HepG2 (cell line): ENCODE data around the gene FUT1. TPM values are rescaled to one million over a fixed set of nuclear protein-coding genes. Genes with fewer than 3 reads are reported as not detected.

ENCODE experiments used
- CAMTA2 ChIP-seq: sonication (generic); formaldehyde crosslinking; IDR thresholded peaks from 2 replicates; pipeline ENCODE4 v1.4.0; 2020; ENCODE audit warnings: mild to moderate bottlenecking, missing genetic modification reagents, borderline replicate concordance
- EP300 ChIP-seq, 3 experiments: sonication (generic) in 1 of 3; formaldehyde crosslinking in 1 of 3; IDR thresholded peaks; 2 replicates each; pipeline versions ENCODE4 v1.5.1 to v1.6.1; 2011 to 2020; ENCODE audit warnings: low read depth in 2 of 3, low read length in 2 of 3, borderline replicate concordance in 1 of 3, improper control_type of control experiment in 1 of 3, mild to moderate bottlenecking in 1 of 3, missing genetic modification reagents in 1 of 3, moderate library complexity in 1 of 3
- FOXO1 ChIP-seq: sonication (generic); formaldehyde crosslinking; IDR thresholded peaks from 2 replicates; pipeline ENCODE4 v1.4.0; 2020; ENCODE audit warnings: missing genetic modification reagents
- MTF2 ChIP-seq: sonication (generic); formaldehyde crosslinking; IDR thresholded peaks from 2 replicates; pipeline ENCODE4 v1.5.0; 2020; ENCODE audit warnings: missing genetic modification reagents, borderline replicate concordance
- NONO ChIP-seq, 2 experiments: fragments of 450-650 bp in 1 of 2; sonication (generic) in 1 of 2; formaldehyde crosslinking in 1 of 2; IDR thresholded peaks in 1 of 2; conservative IDR thresholded peaks in 1 of 2; 2 replicates each; pipeline versions ENCODE4 v1.6.1 to v1.8.0; 2017 to 2022; ENCODE audit warnings: mild to moderate bottlenecking in 1 of 2, missing genetic modification reagents in 1 of 2, moderate library complexity in 1 of 2
- THAP8 ChIP-seq: sonication (generic); formaldehyde crosslinking; IDR thresholded peaks from 2 replicates; pipeline ENCODE4 v1.5.1; 2020; ENCODE audit warnings: missing genetic modification reagents, mild to moderate bottlenecking, borderline replicate concordance
- ZBTB21 ChIP-seq: sonication (generic); formaldehyde crosslinking; IDR thresholded peaks from 2 replicates; pipeline ENCODE4 v1.4.0; 2020; ENCODE audit warnings: missing genetic modification reagents
- ZBTB37 ChIP-seq: sonication (generic); formaldehyde crosslinking; IDR thresholded peaks from 2 replicates; pipeline ENCODE4 v1.4.0; 2020; ENCODE audit warnings: mild to moderate bottlenecking, missing genetic modification reagents
- ZNF331 ChIP-seq: sonication (generic); formaldehyde crosslinking; IDR thresholded peaks from 2 replicates; pipeline ENCODE4 v1.4.0; 2020; ENCODE audit warnings: missing genetic modification reagents
- polyA plus RNA-seq, 8 experiments: library from polyadenylated mRNA; depleted of rRNA in 3 of 8; stranded (reverse) in 7 of 8; unstranded in 1 of 8; fragments of >200 nt; fragmentation: Illumina TruSeq in 4 of 8; extraction: Trizol in 4 of 8; gene quantifications; 2 replicates each; pipeline versions ENCODE4 v1.2.1 to v1.2.3, GENCODE V29; 2011 to 2016; ENCODE audit warnings: low read depth in 4 of 8, missing spikeins in 1 of 8, mixed read lengths in 1 of 8; ENCODE audit not compliant: insufficient read depth in 1 of 8
- total RNA-seq, 5 experiments: library from RNA; depleted of rRNA; stranded (reverse); fragments of >200 nt; fragmentation: Illumina TruSeq; extraction: Trizol; gene quantifications; 2 replicates each; pipeline ENCODE4 v1.2.3, GENCODE V29; 2016; ENCODE audit warnings: low read depth in 1 of 5
- TF ChIP-seq, protein P1 (sequence below): sonication (generic); formaldehyde crosslinking; IDR thresholded peaks from 2 replicates; pipeline ENCODE4 v1.9.0; 2021; ENCODE audit warnings: mild to moderate bottlenecking, missing genetic modification reagents
- TF ChIP-seq, protein P2 (sequence below): sonication (generic); formaldehyde crosslinking; conservative IDR thresholded peaks from 2 replicates; pipeline ENCODE4 v1.4.0; 2020; ENCODE audit warnings: missing genetic modification reagents
- TF ChIP-seq, protein P3 (sequence below): sonication (generic); formaldehyde crosslinking; IDR thresholded peaks from 2 replicates; pipeline ENCODE4 v1.4.0; 2020; ENCODE audit warnings: mild to moderate bottlenecking, missing genetic modification reagents, borderline replicate concordance

Gene FUT1
- total and polyA plus RNA-seq, 2 of the 13 experiments (the other 11 are each of a cell fraction or from before 2014, with no cell fraction given) = 0.07 to 1.1 TPM

- TF ChIP-seq, protein P1, sequence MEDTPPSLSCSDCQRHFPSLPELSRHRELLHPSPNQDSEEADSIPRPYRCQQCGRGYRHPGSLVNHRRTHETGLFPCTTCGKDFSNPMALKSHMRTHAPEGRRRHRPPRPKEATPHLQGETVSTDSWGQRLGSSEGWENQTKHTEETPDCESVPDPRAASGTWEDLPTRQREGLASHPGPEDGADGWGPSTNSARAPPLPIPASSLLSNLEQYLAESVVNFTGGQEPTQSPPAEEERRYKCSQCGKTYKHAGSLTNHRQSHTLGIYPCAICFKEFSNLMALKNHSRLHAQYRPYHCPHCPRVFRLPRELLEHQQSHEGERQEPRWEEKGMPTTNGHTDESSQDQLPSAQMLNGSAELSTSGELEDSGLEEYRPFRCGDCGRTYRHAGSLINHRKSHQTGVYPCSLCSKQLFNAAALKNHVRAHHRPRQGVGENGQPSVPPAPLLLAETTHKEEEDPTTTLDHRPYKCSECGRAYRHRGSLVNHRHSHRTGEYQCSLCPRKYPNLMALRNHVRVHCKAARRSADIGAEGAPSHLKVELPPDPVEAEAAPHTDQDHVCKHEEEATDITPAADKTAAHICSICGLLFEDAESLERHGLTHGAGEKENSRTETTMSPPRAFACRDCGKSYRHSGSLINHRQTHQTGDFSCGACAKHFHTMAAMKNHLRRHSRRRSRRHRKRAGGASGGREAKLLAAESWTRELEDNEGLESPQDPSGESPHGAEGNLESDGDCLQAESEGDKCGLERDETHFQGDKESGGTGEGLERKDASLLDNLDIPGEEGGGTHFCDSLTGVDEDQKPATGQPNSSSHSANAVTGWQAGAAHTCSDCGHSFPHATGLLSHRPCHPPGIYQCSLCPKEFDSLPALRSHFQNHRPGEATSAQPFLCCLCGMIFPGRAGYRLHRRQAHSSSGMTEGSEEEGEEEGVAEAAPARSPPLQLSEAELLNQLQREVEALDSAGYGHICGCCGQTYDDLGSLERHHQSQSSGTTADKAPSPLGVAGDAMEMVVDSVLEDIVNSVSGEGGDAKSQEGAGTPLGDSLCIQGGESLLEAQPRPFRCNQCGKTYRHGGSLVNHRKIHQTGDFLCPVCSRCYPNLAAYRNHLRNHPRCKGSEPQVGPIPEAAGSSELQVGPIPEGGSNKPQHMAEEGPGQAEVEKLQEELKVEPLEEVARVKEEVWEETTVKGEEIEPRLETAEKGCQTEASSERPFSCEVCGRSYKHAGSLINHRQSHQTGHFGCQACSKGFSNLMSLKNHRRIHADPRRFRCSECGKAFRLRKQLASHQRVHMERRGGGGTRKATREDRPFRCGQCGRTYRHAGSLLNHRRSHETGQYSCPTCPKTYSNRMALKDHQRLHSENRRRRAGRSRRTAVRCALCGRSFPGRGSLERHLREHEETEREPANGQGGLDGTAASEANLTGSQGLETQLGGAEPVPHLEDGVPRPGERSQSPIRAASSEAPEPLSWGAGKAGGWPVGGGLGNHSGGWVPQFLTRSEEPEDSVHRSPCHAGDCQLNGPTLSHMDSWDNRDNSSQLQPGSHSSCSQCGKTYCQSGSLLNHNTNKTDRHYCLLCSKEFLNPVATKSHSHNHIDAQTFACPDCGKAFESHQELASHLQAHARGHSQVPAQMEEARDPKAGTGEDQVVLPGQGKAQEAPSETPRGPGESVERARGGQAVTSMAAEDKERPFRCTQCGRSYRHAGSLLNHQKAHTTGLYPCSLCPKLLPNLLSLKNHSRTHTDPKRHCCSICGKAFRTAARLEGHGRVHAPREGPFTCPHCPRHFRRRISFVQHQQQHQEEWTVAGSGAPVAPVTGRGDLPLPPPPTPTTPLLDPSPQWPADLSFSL = peak; percentile 80
- TF ChIP-seq, protein P2, sequence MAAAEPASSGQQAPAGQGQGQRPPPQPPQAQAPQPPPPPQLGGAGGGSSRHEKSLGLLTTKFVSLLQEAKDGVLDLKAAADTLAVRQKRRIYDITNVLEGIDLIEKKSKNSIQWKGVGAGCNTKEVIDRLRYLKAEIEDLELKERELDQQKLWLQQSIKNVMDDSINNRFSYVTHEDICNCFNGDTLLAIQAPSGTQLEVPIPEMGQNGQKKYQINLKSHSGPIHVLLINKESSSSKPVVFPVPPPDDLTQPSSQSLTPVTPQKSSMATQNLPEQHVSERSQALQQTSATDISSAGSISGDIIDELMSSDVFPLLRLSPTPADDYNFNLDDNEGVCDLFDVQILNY = no peak
- peak in 1 of 2 experiments; percentile 60; a peak in 2 of 4 replicates for TF ChIP-seq EP300 (IDR thresholded peaks at IDR 0.05; ENCODE audit: low read depth in 2 of 2, low read length in 2 of 2)
- TF ChIP-seq EP300 (CRISPR knock-in tag; IDR thresholded peaks at IDR 0.05; ENCODE audit: borderline replicate concordance) = peak; percentile 81; the same call in 1 of the 2 replicates
- TF ChIP-seq CAMTA2 (CRISPR knock-in tag) = no peak
- TF ChIP-seq THAP8 (CRISPR knock-in tag) = no peak
- TF ChIP-seq, protein P3, sequence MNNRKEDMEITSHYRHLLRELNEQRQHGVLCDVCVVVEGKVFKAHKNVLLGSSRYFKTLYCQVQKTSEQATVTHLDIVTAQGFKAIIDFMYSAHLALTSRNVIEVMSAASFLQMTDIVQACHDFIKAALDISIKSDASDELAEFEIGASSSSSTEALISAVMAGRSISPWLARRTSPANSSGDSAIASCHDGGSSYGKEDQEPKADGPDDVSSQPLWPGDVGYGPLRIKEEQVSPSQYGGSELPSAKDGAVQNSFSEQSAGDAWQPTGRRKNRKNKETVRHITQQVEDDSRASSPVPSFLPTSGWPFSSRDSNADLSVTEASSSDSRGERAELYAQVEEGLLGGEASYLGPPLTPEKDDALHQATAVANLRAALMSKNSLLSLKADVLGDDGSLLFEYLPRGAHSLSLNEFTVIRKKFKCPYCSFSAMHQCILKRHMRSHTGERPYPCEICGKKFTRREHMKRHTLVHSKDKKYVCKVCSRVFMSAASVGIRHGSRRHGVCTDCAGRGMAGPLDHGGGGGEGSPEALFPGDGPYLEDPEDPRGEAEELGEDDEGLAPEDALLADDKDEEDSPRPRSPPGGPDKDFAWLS (CRISPR knock-in tag) = no peak
- TF ChIP-seq ZBTB37 (CRISPR knock-in tag) = no peak
- TF ChIP-seq NONO (IDR thresholded peaks at IDR 0.05) = no peak
- TF ChIP-seq NONO (CRISPR knock-in tag; conservative IDR thresholded peaks at IDR 0.05) = 0 out of 2 replicates have a peak, but pooled peaks have one; percentile 10
- TF ChIP-seq ZNF331 (CRISPR knock-in tag) = no peak
- TF ChIP-seq MTF2 (CRISPR knock-in tag) = no peak
- 0 out of 2 replicates have a peak, but pooled peaks have one; percentile 18 for TF ChIP-seq ZBTB21 (CRISPR knock-in tag)
- TF ChIP-seq FOXO1 (CRISPR knock-in tag) = no peak; the same call in 1 of the 2 replicates
Observed at GRCh38 chr19:48772503-48772953, 20.1 kb upstream of the FUT1 start (continued).
